Measurements from ENCODE around the gene SIN3B.

DNA sequence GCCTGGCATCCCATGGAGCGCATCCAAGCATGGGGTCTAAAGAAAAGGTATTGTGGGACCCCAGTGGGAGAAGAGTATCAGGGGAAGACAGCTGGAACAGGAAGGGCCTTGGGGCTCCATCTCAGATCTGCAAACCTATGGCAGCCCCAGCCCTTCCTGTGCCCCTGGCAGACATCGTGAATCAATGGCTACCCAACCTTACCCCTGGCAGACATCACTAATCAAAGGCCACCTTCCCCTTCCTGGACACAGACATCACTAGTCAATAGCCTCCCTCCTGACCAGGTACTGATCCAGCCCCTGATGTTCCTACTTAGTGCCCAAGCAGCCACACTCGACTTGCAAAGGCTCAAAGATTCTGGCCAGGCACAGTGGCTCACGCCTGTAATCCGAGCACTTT, 75.4 kb downstream of the SIN3B start:
- TF ChIP-seq EZH2 (IDR thresholded peaks at IDR 0.05; ENCODE audit: insufficient read depth, poor library complexity, severe bottlenecking) (no peak), EZH2phosphoT487 (IDR thresholded peaks at IDR 0.05; ENCODE audit: insufficient read depth, low read depth) (no peak)

All from GM23248 (cell line).